HepG2 (cell line): ENCODE measurements around the gene KIFAP3. TPM values are rescaled to one million over a fixed set of nuclear protein-coding genes. Genes with fewer than 3 reads are reported as not detected.
A peak's percentile ranks its signal among the peaks of the same experiment; 100 is the strongest.

ENCODE experiments used
- ATAC-seq: fragments of 200-7000 bp; cut with Tn5 transposase; 3 replicates; pipeline ENCODE4 v1.9.1; 2020; ENCODE audit warnings: mild to moderate bottlenecking, moderate library complexity
- BruUV-seq: library from RNA; stranded (reverse); fragments of 400-500 nt; replicated peaks from 2 replicates; lab custom pipeline; 2021; lab: Mats Ljungman, UMichigan
- CTCF ChIA-PET: fragments of 300-600 bp; formaldehyde crosslinking; extraction: SDS; loops from one replicate; lab custom pipeline; 2021; ENCODE audit warnings: low total read pairs, inconsistent platforms, low intra/inter-chr PET ratio; lab: Yijun Ruan, JAX
- POLR2A ChIA-PET: fragments of 350-600 bp; sonication (Branson Sonifier 250); formaldehyde crosslinking; loops from one replicate; lab custom pipeline; 2020; ENCODE audit warnings: antibody characterized with exemption, inconsistent platforms; lab: Yijun Ruan, JAX
- DNase-seq: peaks from one replicate; pipeline ENCODE4 v3.0.0-alpha.2; 2015; ENCODE audit warnings: low spot score
- FAIRE-seq: peaks from 3 replicates; lab custom pipeline; 2011; peaks lifted over from hg19 to GRCh38; lab: Jason Lieb, UNC
- H2AFZ ChIP-seq: one replicate; pipeline ENCODE4 v1.6.1; 2011; ENCODE audit warnings: low read length, inconsistent platforms
- H3K27ac ChIP-seq: fragments of 300-600 bp; 3 replicates; pipeline ENCODE4 v1.8.0; 2011; ENCODE audit warnings: mixed run types, mild to moderate bottlenecking, mixed read lengths, low read length, inconsistent platforms; ENCODE audit not compliant: insufficient read depth; ENCODE audit errors: extremely low read length
- H3K27me3 ChIP-seq, 2 experiments: fragments of 200-600 bp in 1 of 2; 2 replicates in 1 of 2; 3 replicates in 1 of 2; pipeline versions ENCODE4 v1.6.0 to v1.8.0; 2011; ENCODE audit warnings: low read length in 2 of 2, mild to moderate bottlenecking in 2 of 2, moderate library complexity in 2 of 2, inconsistent platforms in 1 of 2; ENCODE audit not compliant: insufficient read depth in 2 of 2, control insufficient read depth in 1 of 2
- H3K36me3 ChIP-seq, 2 experiments: fragments of 200-600 bp in 1 of 2; replicated peaks in 1 of 2; 2 replicates in 1 of 2; 3 replicates in 1 of 2; pipeline versions ENCODE4 v1.5.1 to v1.8.0; 2011; ENCODE audit warnings: low read length in 2 of 2, inconsistent platforms in 1 of 2; ENCODE audit not compliant: insufficient read depth in 2 of 2, control insufficient read depth in 1 of 2
- H3K4me1 ChIP-seq: 2 replicates; pipeline ENCODE4 v1.5.1; 2012; ENCODE audit warnings: low read length, inconsistent platforms; ENCODE audit not compliant: insufficient read depth
- H3K4me2 ChIP-seq: 2 replicates; pipeline ENCODE4 v1.6.0; 2011; ENCODE audit warnings: low read depth, low read length, inconsistent platforms
- H3K4me3 ChIP-seq, 3 experiments: fragments of 200-600 bp in 1 of 3; sonication (generic), shearing (Covaris generic) in 1 of 3; replicated peaks in 1 of 3; 2 replicates each; pipeline ENCODE4 v1.5.1; 2011 to 2016; ENCODE audit warnings: low read length in 3 of 3, inconsistent platforms in 2 of 3, low read depth in 2 of 3, mild to moderate bottlenecking in 2 of 3, control low read depth in 1 of 3, mixed read lengths in 1 of 3; ENCODE audit not compliant: insufficient read depth in 1 of 3
- H3K79me2 ChIP-seq: one replicate; pipeline ENCODE4 v1.6.1; 2011; ENCODE audit warnings: low read length, inconsistent platforms; ENCODE audit not compliant: insufficient read depth
- H3K9ac ChIP-seq: 2 replicates; pipeline ENCODE4 v1.6.0; 2011; ENCODE audit warnings: mild to moderate bottlenecking, low read depth, low read length, inconsistent platforms; ENCODE audit not compliant: insufficient read depth
- H3K9me3 ChIP-seq: 2 replicates; pipeline ENCODE4 v1.5.1; 2012; ENCODE audit warnings: mild to moderate bottlenecking, low read length
- H4K20me1 ChIP-seq: 2 replicates; pipeline ENCODE4 v1.6.0; 2011; ENCODE audit warnings: inconsistent platforms, mild to moderate bottlenecking, low read length, moderate library complexity; ENCODE audit not compliant: insufficient read depth
- ARNT ChIP-seq: fragments of 450-650 bp; IDR thresholded peaks from 2 replicates; pipeline ENCODE4 v1.6.1; 2017
- CCAR2 ChIP-seq: fragments of 200-400 bp; formaldehyde crosslinking; optimal IDR thresholded peaks from 2 replicates; pipeline ENCODE3; 2018; ENCODE audit warnings: low read depth, mild to moderate bottlenecking, low read length, moderate library complexity
- CSRNP2 ChIP-seq: sonication (generic); formaldehyde crosslinking; conservative IDR thresholded peaks from 2 replicates; pipeline ENCODE4 v1.8.0; 2022; ENCODE audit warnings: low read depth, missing genetic modification reagents
- IRF2 ChIP-seq: IDR thresholded peaks from 2 replicates; pipeline ENCODE4 v1.6.1; 2018; ENCODE audit warnings: missing genetic modification reagents, missing compliant biosample characterization
- RAD21 ChIP-seq: fragments of 450-650 bp; formaldehyde crosslinking; IDR thresholded peaks from 2 replicates; pipeline ENCODE4 v1.5.0; 2020; ENCODE audit warnings: mild to moderate bottlenecking
- SMC3 ChIP-seq: IDR thresholded peaks from 2 replicates; pipeline ENCODE4 v1.6.1; 2011; ENCODE audit warnings: low read length, improper control_type of control experiment
- SRSF1 ChIP-seq: fragments of 200-400 bp; formaldehyde crosslinking; optimal IDR thresholded peaks from 2 replicates; pipeline ENCODE3; 2017; ENCODE audit warnings: mild to moderate bottlenecking, low read depth, low read length, moderate library complexity
- STAG1 ChIP-seq: sonication (generic); formaldehyde crosslinking; IDR thresholded peaks from 2 replicates; pipeline ENCODE4 v1.4.0; 2020; ENCODE audit warnings: missing genetic modification reagents
- TMF1 ChIP-seq: sonication (generic); formaldehyde crosslinking; IDR thresholded peaks from 2 replicates; pipeline ENCODE4 v1.8.1; 2022; ENCODE audit warnings: low read depth, missing genetic modification reagents
- ZFP36 ChIP-seq: fragments of 150-350 bp; IDR thresholded peaks from 2 replicates; pipeline ENCODE4 v1.6.1; 2018; ENCODE audit warnings: borderline replicate concordance, low read length, low read depth; ENCODE audit not compliant: partially characterized antibody
- ZNF225 ChIP-seq: sonication (generic); formaldehyde crosslinking; IDR thresholded peaks from 2 replicates; pipeline ENCODE4 v1.4.0; 2020; ENCODE audit warnings: mild to moderate bottlenecking, missing genetic modification reagents
- ZNF263 ChIP-seq: sonication (generic); formaldehyde crosslinking; IDR thresholded peaks from 2 replicates; pipeline ENCODE4 v1.4.0; 2020; ENCODE audit warnings: missing genetic modification reagents
- ZNF264 ChIP-seq: sonication (generic); formaldehyde crosslinking; IDR thresholded peaks from 2 replicates; pipeline ENCODE4 v1.4.0; 2020; ENCODE audit warnings: missing genetic modification reagents
- ZNF280D ChIP-seq: sonication (generic); formaldehyde crosslinking; IDR thresholded peaks from 2 replicates; pipeline ENCODE4 v1.5.1; 2020; ENCODE audit warnings: mild to moderate bottlenecking, missing genetic modification reagents
- ZNF501 ChIP-seq: sonication (generic); formaldehyde crosslinking; IDR thresholded peaks from 2 replicates; pipeline ENCODE4 v1.5.1; 2020; ENCODE audit warnings: mild to moderate bottlenecking, moderate library complexity, missing genetic modification reagents
- ZSCAN12 ChIP-seq: sonication (generic); formaldehyde crosslinking; IDR thresholded peaks from 2 replicates; pipeline ENCODE4 v1.9.0; 2021; ENCODE audit warnings: mild to moderate bottlenecking, missing genetic modification reagents
- WGBS: methylation state at CpG from one replicate; pipeline ENCODE4 v1.1.6; 2017; ENCODE audit warnings: low lambda C conversion rate; 5-methylcytosine and 5-hydroxymethylcytosine counted together
- in situ Hi-C: cut with HindIII; loops from 2 replicates; pipeline ENCODE4 v1.10.0; 2017; ENCODE audit warnings: low pct_unique_long_range_greater_than_20kb; ENCODE audit not compliant: extremely low pct_ligation_motif_present
- intact Hi-C: fragments of 100-400 bp; cut with micrococcal nuclease; formaldehyde crosslinking; loops from one replicate; pipeline ENCODE4 v1.10.0; 2022; ENCODE audit not compliant: unreplicated experiment
- polyA plus RNA-seq, 8 experiments: library from polyadenylated mRNA; depleted of rRNA in 3 of 8; stranded (reverse) in 7 of 8; unstranded in 1 of 8; fragments of >200 nt; fragmentation: Illumina TruSeq in 4 of 8; extraction: Trizol in 4 of 8; gene quantifications; 2 replicates each; pipeline versions ENCODE4 v1.2.1 to v1.2.3, GENCODE V29; 2011 to 2016; ENCODE audit warnings: low read depth in 4 of 8, missing spikeins in 1 of 8, mixed read lengths in 1 of 8; ENCODE audit not compliant: insufficient read depth in 1 of 8
- total RNA-seq, 5 experiments: library from RNA; depleted of rRNA; stranded (reverse); fragments of >200 nt; fragmentation: Illumina TruSeq; extraction: Trizol; gene quantifications; 2 replicates each; pipeline ENCODE4 v1.2.3, GENCODE V29; 2016; ENCODE audit warnings: low read depth in 1 of 5
- TF ChIP-seq, protein P1 (sequence below): sonication (generic); formaldehyde crosslinking; IDR thresholded peaks from 2 replicates; pipeline ENCODE4 v1.5.0; 2020; ENCODE audit warnings: mild to moderate bottlenecking, missing genetic modification reagents, moderate library complexity

KIFAP3 gene
- total and polyA plus RNA-seq, 2 of the 13 experiments (the other 11 are each of a cell fraction or from before 2014, with no cell fraction given) = 3.4 to 10.0 TPM

DNA sequence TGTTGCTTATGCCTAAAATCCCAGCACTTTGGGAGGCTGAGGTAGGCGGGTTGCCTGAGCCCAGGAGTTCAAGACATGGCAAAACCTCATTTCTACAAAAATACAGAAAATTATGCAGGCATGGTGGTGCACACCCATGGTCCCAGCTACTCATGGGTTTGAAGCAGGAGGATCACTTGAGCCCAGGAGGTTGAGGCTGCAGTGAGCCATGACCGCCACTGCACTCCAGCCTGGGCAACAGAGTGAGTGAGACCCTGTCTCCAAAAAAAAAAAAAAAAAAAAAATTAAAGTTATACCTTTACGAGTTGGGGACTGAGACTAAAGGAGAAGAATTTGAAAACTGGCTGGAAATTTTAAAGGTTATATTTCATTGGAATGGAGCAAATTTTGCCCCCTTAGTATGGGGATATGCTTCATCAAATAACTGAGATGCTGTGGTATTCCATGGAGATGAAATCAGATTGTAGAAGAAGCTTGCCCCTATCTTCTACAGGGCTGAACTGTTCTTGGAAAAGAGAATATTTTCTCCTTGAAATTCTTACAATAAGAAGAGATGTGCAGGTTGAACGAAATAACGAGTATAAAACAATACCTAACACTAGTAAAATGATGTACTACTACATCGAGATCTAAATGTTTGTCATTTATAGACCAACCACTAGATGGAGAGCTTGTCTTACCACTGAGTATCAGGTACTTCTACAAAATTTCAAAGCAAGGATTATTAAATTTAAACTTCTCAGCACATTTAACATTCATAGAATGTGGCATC, 145.9 kb downstream of the KIFAP3 start:
- FAIRE-seq (peak; percentile 63), DNase-seq (peak; percentile 33), ATAC-seq (peak; percentile 67; the same call in 2 of the 3 replicates)
- POLR2A ChIA-PET = no interaction called here
- no peaks in the 10 kb centered on the region for H3K36me3 ChIP-seq
- no peak overlapping the region for H3K4me3 ChIP-seq
- no peak overlapping the region for H2AFZ ChIP-seq
- WGBS = 22% methylated on average over 6 of the region's 6 CpGs
- no peaks in the 10 kb centered on the region for H4K20me1 ChIP-seq
- intact Hi-C loops (loop anchor here (1.0 to 10.0 kb wide), 4 partner anchors 149 to 1001 kb away; no protein-coding TSS in a partner anchor), in situ Hi-C loops (loop anchor here (25.0 kb wide), 1 partner anchor 1009 kb away; the partner anchor contains the start of gene MROH9)
- no TSS peak for BruUV-seq
- H3K79me2 ChIP-seq = no peaks in the 10 kb centered on the region
- H3K4me2 ChIP-seq = no peak overlapping the region
- H3K4me1 ChIP-seq = no peaks in the 10 kb centered on the region
- no peak overlapping the region for H3K27ac ChIP-seq
- no peak overlapping the region for H3K9ac ChIP-seq
- CTCF ChIA-PET = interaction anchor here (0.7 to 1.9 kb wide), 4 partner anchors 146 to 1299 kb away, joined by 3 to 8 read pairs (median 4); partner anchors contain the start of gene KIFAP3
- no peaks in the 10 kb centered on the region for H3K27me3 ChIP-seq
- no peaks in the 10 kb centered on the region for H3K9me3 ChIP-seq
- peak; percentile 40; the same call in 1 of the 2 replicates for TF ChIP-seq SMC3
- TF ChIP-seq SRSF1 = no peak
- TF ChIP-seq, protein P1, sequence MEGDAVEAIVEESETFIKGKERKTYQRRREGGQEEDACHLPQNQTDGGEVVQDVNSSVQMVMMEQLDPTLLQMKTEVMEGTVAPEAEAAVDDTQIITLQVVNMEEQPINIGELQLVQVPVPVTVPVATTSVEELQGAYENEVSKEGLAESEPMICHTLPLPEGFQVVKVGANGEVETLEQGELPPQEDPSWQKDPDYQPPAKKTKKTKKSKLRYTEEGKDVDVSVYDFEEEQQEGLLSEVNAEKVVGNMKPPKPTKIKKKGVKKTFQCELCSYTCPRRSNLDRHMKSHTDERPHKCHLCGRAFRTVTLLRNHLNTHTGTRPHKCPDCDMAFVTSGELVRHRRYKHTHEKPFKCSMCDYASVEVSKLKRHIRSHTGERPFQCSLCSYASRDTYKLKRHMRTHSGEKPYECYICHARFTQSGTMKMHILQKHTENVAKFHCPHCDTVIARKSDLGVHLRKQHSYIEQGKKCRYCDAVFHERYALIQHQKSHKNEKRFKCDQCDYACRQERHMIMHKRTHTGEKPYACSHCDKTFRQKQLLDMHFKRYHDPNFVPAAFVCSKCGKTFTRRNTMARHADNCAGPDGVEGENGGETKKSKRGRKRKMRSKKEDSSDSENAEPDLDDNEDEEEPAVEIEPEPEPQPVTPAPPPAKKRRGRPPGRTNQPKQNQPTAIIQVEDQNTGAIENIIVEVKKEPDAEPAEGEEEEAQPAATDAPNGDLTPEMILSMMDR (CRISPR knock-in tag) = peak; percentile 68
- TF ChIP-seq ZNF264 (CRISPR knock-in tag) = no peak
- TF ChIP-seq ZNF225 (CRISPR knock-in tag) = no peak
- TF ChIP-seq ARNT = no peak
- TF ChIP-seq ZNF263 = no peak
- TF ChIP-seq STAG1 (CRISPR knock-in tag) = peak; percentile 84
- TF ChIP-seq ZFP36 = no peak
- TF ChIP-seq ZSCAN12 (CRISPR knock-in tag) = no peak
- no peak for TF ChIP-seq IRF2 (CRISPR knock-in tag)
- peak; percentile 60 for TF ChIP-seq RAD21 (CRISPR knock-in tag)
- TF ChIP-seq CCAR2 = no peak
- TF ChIP-seq CSRNP2 (CRISPR knock-in tag) = no peak
- no peak for TF ChIP-seq ZNF501 (CRISPR knock-in tag)
- no peak for TF ChIP-seq TMF1 (CRISPR knock-in tag)
- TF ChIP-seq ZNF280D (CRISPR knock-in tag) = no peak
